ENCODE results near the gene ATP6V0A4.
A peak's percentile ranks its signal among the peaks of the same experiment; 100 is the strongest.

The ATP6V0A4 gene

DNA sequence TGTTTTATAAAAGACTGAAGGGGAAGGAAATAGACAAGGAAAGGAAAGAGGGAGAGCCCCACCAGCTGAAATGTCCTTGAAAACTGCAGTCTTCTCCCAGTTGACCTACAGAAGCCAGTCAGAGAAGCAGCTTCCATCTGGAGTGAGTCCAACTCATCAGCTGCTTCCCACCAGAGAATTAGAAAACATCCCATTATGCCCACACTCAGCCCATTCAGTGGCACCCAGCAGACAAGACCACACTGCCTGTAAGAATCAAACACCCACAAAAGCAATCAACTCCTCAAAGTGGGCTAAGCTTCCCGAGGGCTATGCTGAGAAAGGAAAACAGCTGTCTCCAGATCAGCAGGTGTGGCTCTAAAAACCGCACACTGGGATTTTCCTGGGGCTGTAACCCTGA, 29.8 kb downstream of the ATP6V0A4 start:
- no peaks in the 10 kb centered on the region for H3K36me3 ChIP-seq (ENCODE audit: low read depth)
- ATAC-seq (ENCODE audit: low read depth) (no peak), DNase-seq (ENCODE audit: low spot score) (no peak)
- H3K4me1 ChIP-seq (ENCODE audit: insufficient read depth, poor library complexity, severe bottlenecking): no peaks in the 10 kb centered on the region
- H3K27ac ChIP-seq (ENCODE audit: poor library complexity, severe bottlenecking): no peak overlapping the region
- no peaks in the 10 kb centered on the region for H3K27me3 ChIP-seq (ENCODE audit: insufficient read depth, poor library complexity, severe bottlenecking)
- no peak overlapping the region for H3K4me3 ChIP-seq (ENCODE audit: severe bottlenecking)
- no peak for TF ChIP-seq CTCF (IDR thresholded peaks at IDR 0.05; ENCODE audit: poor library complexity, severe bottlenecking)
- no peaks in the 10 kb centered on the region for H3K9me3 ChIP-seq (ENCODE audit: severe bottlenecking)

DNA sequence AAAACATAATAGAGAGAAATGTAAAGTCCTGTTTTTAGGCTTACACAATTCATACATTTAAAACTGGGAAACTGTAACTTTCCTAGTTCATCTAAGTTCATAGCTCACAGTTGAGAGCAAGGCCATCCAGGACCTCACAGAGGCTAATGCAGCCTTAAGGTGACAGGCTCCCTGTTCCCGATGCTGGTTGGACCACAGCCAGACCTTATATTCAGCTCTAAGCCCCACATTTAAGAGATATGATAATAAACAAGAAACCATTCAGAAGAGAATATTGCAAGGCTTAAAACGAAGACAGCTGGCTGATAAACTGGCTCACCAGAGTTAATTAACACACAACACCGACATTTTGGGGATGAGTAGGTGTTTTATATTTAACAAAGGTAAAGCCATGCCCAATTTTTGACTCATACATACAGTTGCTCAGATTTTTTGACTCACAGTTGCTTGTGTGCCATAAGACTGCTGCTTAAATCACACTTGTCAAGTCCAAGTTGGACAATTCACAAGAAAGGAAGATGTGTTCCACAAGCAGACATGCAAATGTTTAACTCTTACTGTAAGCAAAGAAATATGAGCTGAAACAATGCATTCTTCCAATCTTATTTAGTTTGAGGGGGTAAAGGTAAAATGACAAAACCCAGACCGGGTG, 41.3 kb downstream of the ATP6V0A4 start:
- H3K27me3 ChIP-seq (ENCODE audit: insufficient read depth, poor library complexity, severe bottlenecking): no peaks in the 10 kb centered on the region
- no peak overlapping the region for H3K27ac ChIP-seq (ENCODE audit: poor library complexity, severe bottlenecking)
- H3K4me1 ChIP-seq (ENCODE audit: insufficient read depth, poor library complexity, severe bottlenecking): no peaks in the 10 kb centered on the region
- DNase-seq (ENCODE audit: low spot score) (no peak), ATAC-seq (ENCODE audit: low read depth) (0 out of 3 replicates have a peak, but pooled peaks have one; percentile 21)
- H3K9me3 ChIP-seq (ENCODE audit: severe bottlenecking): no peaks in the 10 kb centered on the region
- no peak for TF ChIP-seq CTCF (IDR thresholded peaks at IDR 0.05; ENCODE audit: poor library complexity, severe bottlenecking)
- no peak overlapping the region for H3K4me3 ChIP-seq (ENCODE audit: severe bottlenecking)
- H3K36me3 ChIP-seq (ENCODE audit: low read depth): no peaks in the 10 kb centered on the region

- Histone ChIP-seq H3K4me3 (ENCODE audit: severe bottlenecking) (no peak overlapping the region), H3K27ac (ENCODE audit: poor library complexity, severe bottlenecking) (no peak overlapping the region), H3K9me3 (ENCODE audit: severe bottlenecking) (no peaks in the 10 kb centered on the region), H3K4me1 (ENCODE audit: insufficient read depth, poor library complexity, severe bottlenecking) (no peaks in the 10 kb centered on the region), H3K36me3 (ENCODE audit: low read depth) (no peaks in the 10 kb centered on the region), H3K27me3 (ENCODE audit: insufficient read depth, poor library complexity, severe bottlenecking) (no peaks in the 10 kb centered on the region)
- TF ChIP-seq CTCF (IDR thresholded peaks at IDR 0.05; ENCODE audit: poor library complexity, severe bottlenecking): no peak
- no peak for DNase-seq (ENCODE audit: low spot score)
- no peak for ATAC-seq (ENCODE audit: low read depth)
Observed at GRCh38 chr7:138755842-138756590, 42.0 kb downstream of the ATP6V0A4 start.

- ATAC-seq (ENCODE audit: low read depth) (no peak), DNase-seq (ENCODE audit: low spot score) (no peak)
- Histone ChIP-seq H3K27ac (ENCODE audit: poor library complexity, severe bottlenecking) (no peak overlapping the region), H3K27me3 (ENCODE audit: insufficient read depth, poor library complexity, severe bottlenecking) (no peaks in the 10 kb centered on the region), H3K4me1 (ENCODE audit: insufficient read depth, poor library complexity, severe bottlenecking) (no peaks in the 10 kb centered on the region), H3K4me3 (ENCODE audit: severe bottlenecking) (no peak overlapping the region), H3K9me3 (ENCODE audit: severe bottlenecking) (no peaks in the 10 kb centered on the region), H3K36me3 (ENCODE audit: low read depth) (no peaks in the 10 kb centered on the region)
- TF ChIP-seq CTCF (IDR thresholded peaks at IDR 0.05; ENCODE audit: poor library complexity, severe bottlenecking): no peak
Observed at GRCh38 chr7:138755331-138755747, 42.7 kb downstream of the ATP6V0A4 start.

GRCh38 chr7:138753610-138754009, 44.4 kb downstream of the ATP6V0A4 start:
- H3K36me3 ChIP-seq (ENCODE audit: low read depth): no peaks in the 10 kb centered on the region
- H3K4me3 ChIP-seq (ENCODE audit: severe bottlenecking): no peak overlapping the region
- ATAC-seq (ENCODE audit: low read depth): no peak
- DNase-seq (ENCODE audit: low spot score): no peak
- no peak overlapping the region for H3K27ac ChIP-seq (ENCODE audit: poor library complexity, severe bottlenecking)
- no peaks in the 10 kb centered on the region for H3K9me3 ChIP-seq (ENCODE audit: severe bottlenecking)
- no peaks in the 10 kb centered on the region for H3K4me1 ChIP-seq (ENCODE audit: insufficient read depth, poor library complexity, severe bottlenecking)
- TF ChIP-seq CTCF (IDR thresholded peaks at IDR 0.05; ENCODE audit: poor library complexity, severe bottlenecking): no peak
- no peaks in the 10 kb centered on the region for H3K27me3 ChIP-seq (ENCODE audit: insufficient read depth, poor library complexity, severe bottlenecking)

Measured in RWPE2 (cell line).